GM23338 (cell line): ENCODE data around the gene P4HTM. TPM values are rescaled to one million over a fixed set of nuclear protein-coding genes. Genes with fewer than 3 reads are reported as not detected.

Experiments
- ATAC-seq: fragments of 200-7000 bp; cut with Tn5 transposase; 3 replicates; pipeline ENCODE4 v1.9.1; 2020
- DNase-seq: peaks from one replicate; pipeline ENCODE4 v3.0.0-alpha.2; 2015; ENCODE audit warnings: low spot score
- H2AFZ ChIP-seq: fragments of 200-600 bp; sonication (generic); 2 replicates; pipeline ENCODE4 v1.8.0; 2016; ENCODE audit warnings: antibody characterized with exemption, mild to moderate bottlenecking, moderate library complexity
- H3F3A ChIP-seq: fragments of 200-600 bp; sonication (generic); replicated peaks from 2 replicates; pipeline ENCODE4 v1.8.0; 2017; ENCODE audit warnings: antibody characterized with exemption, mixed run types, low read depth
- H3K27ac ChIP-seq: fragments of 200-600 bp; sonication (generic); 2 replicates; pipeline ENCODE4 v1.6.1; 2016; ENCODE audit warnings: low read depth
- H3K27me3 ChIP-seq: fragments of 200-600 bp; sonication (generic); 2 replicates; pipeline ENCODE4 v1.8.0; 2016; ENCODE audit warnings: mild to moderate bottlenecking, mixed run types, moderate library complexity; ENCODE audit not compliant: insufficient read depth
- H3K36me3 ChIP-seq: fragments of 200-600 bp; sonication (generic); 2 replicates; pipeline ENCODE4 v1.8.0; 2016; ENCODE audit warnings: mild to moderate bottlenecking; ENCODE audit not compliant: insufficient read depth
- H3K4me1 ChIP-seq: fragments of 200-600 bp; sonication (generic); 2 replicates; pipeline ENCODE4 v1.8.0; 2016; ENCODE audit warnings: mild to moderate bottlenecking, moderate library complexity; ENCODE audit not compliant: insufficient read depth
- H3K4me2 ChIP-seq: fragments of 200-600 bp; sonication (generic); 2 replicates; pipeline ENCODE4 v1.7.1; 2017; ENCODE audit warnings: mixed run types
- H3K4me3 ChIP-seq: fragments of 200-600 bp; sonication (generic); 2 replicates; pipeline ENCODE4 v1.6.1; 2016; ENCODE audit warnings: mixed run types
- H3K79me2 ChIP-seq: fragments of 200-600 bp; sonication (generic); replicated peaks from 2 replicates; pipeline ENCODE4 v1.8.0; 2017; ENCODE audit warnings: mild to moderate bottlenecking; ENCODE audit not compliant: insufficient read depth
- H3K9me2 ChIP-seq: fragments of 200-600 bp; sonication (generic); 2 replicates; pipeline ENCODE4 v1.8.0; 2017; ENCODE audit not compliant: insufficient read depth
- H4K20me1 ChIP-seq: fragments of 200-600 bp; sonication (generic); replicated peaks from 2 replicates; pipeline ENCODE4 v1.8.0; 2017; ENCODE audit warnings: mild to moderate bottlenecking; ENCODE audit not compliant: insufficient read depth
- H3K27ac Mint-ChIP-seq: 2 replicates; pipeline ENCODE4 v1.8.0; 2020; ENCODE audit warnings: inconsistent platforms, mild to moderate bottlenecking, moderate library complexity, mixed read lengths
- H3K27me3 Mint-ChIP-seq: 3 replicates; pipeline ENCODE4 v1.8.0; 2022; ENCODE audit warnings: low read depth, mild to moderate bottlenecking, moderate library complexity, mixed read lengths, inconsistent platforms; ENCODE audit not compliant: insufficient read depth, poor library complexity
- H3K36me3 Mint-ChIP-seq: 3 replicates; pipeline ENCODE4 v1.8.0; 2021; ENCODE audit warnings: low read depth, mild to moderate bottlenecking, inconsistent platforms, moderate library complexity, mixed read lengths
- H3K4me1 Mint-ChIP-seq: 3 replicates; pipeline ENCODE4 v1.8.0; 2020; ENCODE audit warnings: mild to moderate bottlenecking, inconsistent platforms, mixed read lengths
- H3K4me3 Mint-ChIP-seq: 3 replicates; pipeline ENCODE4 v1.8.0; 2021; ENCODE audit warnings: moderate library complexity, mild to moderate bottlenecking, inconsistent platforms, mixed read lengths
- H3K9me3 Mint-ChIP-seq: 3 replicates; pipeline ENCODE4 v1.8.0; 2020; ENCODE audit warnings: moderate library complexity, mild to moderate bottlenecking, inconsistent platforms, mixed read lengths
- CREB1 ChIP-seq: fragments of 250-450 bp; sonication (Bioruptor Pico); IDR thresholded peaks from 2 replicates; pipeline ENCODE4 v1.5.0; 2020; ENCODE audit warnings: low read depth, mild to moderate bottlenecking, moderate library complexity
- EZH2phosphoT487 ChIP-seq: fragments of 200-600 bp; sonication (generic); IDR thresholded peaks from one replicate; pipeline ENCODE4 v1.8.1; 2018; ENCODE audit warnings: antibody characterized with exemption; ENCODE audit not compliant: unreplicated experiment
- POLR2AphosphoS5 ChIP-seq: IDR thresholded peaks from 2 replicates; pipeline ENCODE4 v1.6.1; 2016; ENCODE audit warnings: antibody characterized with exemption, low read depth
- polyA plus RNA-seq: library from polyadenylated mRNA; unstranded; fragments of >200 nt; fragmentation: Nextera tagmentation; extraction: Ambion mirVana; gene quantifications from 2 replicates; pipeline ENCODE4 v1.2.1, GENCODE V29; 2016
- total RNA-seq: library from RNA; depleted of rRNA; stranded (reverse); fragments of >200 nt; shearing (Covaris generic); gene quantifications from 2 replicates; pipeline ENCODE4 v1.2.3, GENCODE V29; 2014
- TF ChIP-seq, protein P1 (sequence below): fragments of 250-450 bp; sonication (Bioruptor Pico); IDR thresholded peaks from 2 replicates; pipeline ENCODE4 v1.5.0; 2020; ENCODE audit warnings: mild to moderate bottlenecking, moderate library complexity
- TF ChIP-seq, protein P2 (sequence below): IDR thresholded peaks from 2 replicates; pipeline ENCODE4 v1.6.1; 2016; ENCODE audit warnings: antibody characterized with exemption
- TF ChIP-seq, protein P3 (sequence below): IDR thresholded peaks from one replicate; pipeline ENCODE4 v1.6.1; 2018; ENCODE audit warnings: antibody characterized with exemption; ENCODE audit not compliant: unreplicated experiment

Gene P4HTM
- total and polyA plus RNA-seq, 2 experiments from 2014 or later, result 15.9 to 28.7 TPM

DNA sequence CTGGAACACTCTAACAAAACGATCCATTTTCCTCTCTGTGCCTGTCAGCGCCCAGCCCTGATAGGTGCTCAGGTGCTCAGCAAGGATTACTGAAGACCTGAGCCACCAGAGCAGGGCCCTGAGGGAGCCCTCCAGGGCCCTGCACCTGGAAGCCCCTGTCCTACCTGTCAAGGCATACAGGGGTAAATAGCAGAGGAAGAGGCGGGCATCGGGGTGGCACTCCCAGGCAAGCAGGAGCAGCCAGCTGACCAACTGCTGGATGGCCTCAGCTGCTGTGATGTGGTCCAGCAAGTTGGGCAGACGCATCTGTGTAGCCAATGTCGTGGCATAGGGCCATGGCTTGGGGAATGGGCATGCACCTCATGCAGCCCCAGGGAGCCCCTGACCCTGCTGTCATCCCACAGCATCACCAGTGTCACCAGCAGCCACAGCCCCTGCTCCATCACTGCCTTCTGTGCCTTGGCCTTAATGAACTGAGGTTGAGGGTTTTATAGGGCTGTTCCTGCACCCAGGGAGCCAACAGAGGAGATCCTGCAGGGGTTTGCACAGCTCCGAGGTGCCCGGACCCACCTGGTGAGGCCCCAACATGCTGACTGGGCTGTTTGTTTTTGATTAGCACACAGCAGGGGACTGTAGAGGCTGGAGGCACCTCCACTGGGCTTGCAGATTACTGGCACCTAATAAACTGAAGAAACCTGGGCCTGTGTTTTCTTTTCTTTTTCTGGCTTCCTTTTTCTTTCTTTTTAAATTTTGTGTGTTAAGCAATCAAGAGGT is 9.2 kb downstream of the P4HTM start:
- Histone ChIP-seq H3K36me3 (no peaks in the 10 kb centered on the region), H3K4me3 (0 out of 2 replicates have a peak overlapping the region, but pooled peaks have one; percentile 20), H3K9me2 (no peaks in the 10 kb centered on the region; the same call in 1 of the 2 replicates), H3F3A (no peaks in the 10 kb centered on the region), H3K4me2 (peak overlapping the region; percentile 66), H3K79me2 (no peaks in the 10 kb centered on the region), H4K20me1 (no peaks in the 10 kb centered on the region; the same call in 1 of the 2 replicates), H3K27ac (no peak overlapping the region), H3K27me3 (no peaks in the 10 kb centered on the region), H3K4me1 (peaks cover 10% of the 10 kb centered on the region), H2AFZ (no peak overlapping the region)
- Mint-ChIP-seq H3K9me3 (no peaks in the 10 kb centered on the region), H3K36me3 (peaks cover 9% of the 10 kb centered on the region), H3K4me3 (peak overlapping the region; percentile 32; the same call in 2 of the 3 replicates), H3K4me1 (peaks cover 23% of the 10 kb centered on the region), H3K27me3 (peaks cover 11% of the 10 kb centered on the region), H3K27ac (0 out of 2 replicates have a peak overlapping the region, but pooled peaks have one; percentile 6)
- TF ChIP-seq, protein P1, sequence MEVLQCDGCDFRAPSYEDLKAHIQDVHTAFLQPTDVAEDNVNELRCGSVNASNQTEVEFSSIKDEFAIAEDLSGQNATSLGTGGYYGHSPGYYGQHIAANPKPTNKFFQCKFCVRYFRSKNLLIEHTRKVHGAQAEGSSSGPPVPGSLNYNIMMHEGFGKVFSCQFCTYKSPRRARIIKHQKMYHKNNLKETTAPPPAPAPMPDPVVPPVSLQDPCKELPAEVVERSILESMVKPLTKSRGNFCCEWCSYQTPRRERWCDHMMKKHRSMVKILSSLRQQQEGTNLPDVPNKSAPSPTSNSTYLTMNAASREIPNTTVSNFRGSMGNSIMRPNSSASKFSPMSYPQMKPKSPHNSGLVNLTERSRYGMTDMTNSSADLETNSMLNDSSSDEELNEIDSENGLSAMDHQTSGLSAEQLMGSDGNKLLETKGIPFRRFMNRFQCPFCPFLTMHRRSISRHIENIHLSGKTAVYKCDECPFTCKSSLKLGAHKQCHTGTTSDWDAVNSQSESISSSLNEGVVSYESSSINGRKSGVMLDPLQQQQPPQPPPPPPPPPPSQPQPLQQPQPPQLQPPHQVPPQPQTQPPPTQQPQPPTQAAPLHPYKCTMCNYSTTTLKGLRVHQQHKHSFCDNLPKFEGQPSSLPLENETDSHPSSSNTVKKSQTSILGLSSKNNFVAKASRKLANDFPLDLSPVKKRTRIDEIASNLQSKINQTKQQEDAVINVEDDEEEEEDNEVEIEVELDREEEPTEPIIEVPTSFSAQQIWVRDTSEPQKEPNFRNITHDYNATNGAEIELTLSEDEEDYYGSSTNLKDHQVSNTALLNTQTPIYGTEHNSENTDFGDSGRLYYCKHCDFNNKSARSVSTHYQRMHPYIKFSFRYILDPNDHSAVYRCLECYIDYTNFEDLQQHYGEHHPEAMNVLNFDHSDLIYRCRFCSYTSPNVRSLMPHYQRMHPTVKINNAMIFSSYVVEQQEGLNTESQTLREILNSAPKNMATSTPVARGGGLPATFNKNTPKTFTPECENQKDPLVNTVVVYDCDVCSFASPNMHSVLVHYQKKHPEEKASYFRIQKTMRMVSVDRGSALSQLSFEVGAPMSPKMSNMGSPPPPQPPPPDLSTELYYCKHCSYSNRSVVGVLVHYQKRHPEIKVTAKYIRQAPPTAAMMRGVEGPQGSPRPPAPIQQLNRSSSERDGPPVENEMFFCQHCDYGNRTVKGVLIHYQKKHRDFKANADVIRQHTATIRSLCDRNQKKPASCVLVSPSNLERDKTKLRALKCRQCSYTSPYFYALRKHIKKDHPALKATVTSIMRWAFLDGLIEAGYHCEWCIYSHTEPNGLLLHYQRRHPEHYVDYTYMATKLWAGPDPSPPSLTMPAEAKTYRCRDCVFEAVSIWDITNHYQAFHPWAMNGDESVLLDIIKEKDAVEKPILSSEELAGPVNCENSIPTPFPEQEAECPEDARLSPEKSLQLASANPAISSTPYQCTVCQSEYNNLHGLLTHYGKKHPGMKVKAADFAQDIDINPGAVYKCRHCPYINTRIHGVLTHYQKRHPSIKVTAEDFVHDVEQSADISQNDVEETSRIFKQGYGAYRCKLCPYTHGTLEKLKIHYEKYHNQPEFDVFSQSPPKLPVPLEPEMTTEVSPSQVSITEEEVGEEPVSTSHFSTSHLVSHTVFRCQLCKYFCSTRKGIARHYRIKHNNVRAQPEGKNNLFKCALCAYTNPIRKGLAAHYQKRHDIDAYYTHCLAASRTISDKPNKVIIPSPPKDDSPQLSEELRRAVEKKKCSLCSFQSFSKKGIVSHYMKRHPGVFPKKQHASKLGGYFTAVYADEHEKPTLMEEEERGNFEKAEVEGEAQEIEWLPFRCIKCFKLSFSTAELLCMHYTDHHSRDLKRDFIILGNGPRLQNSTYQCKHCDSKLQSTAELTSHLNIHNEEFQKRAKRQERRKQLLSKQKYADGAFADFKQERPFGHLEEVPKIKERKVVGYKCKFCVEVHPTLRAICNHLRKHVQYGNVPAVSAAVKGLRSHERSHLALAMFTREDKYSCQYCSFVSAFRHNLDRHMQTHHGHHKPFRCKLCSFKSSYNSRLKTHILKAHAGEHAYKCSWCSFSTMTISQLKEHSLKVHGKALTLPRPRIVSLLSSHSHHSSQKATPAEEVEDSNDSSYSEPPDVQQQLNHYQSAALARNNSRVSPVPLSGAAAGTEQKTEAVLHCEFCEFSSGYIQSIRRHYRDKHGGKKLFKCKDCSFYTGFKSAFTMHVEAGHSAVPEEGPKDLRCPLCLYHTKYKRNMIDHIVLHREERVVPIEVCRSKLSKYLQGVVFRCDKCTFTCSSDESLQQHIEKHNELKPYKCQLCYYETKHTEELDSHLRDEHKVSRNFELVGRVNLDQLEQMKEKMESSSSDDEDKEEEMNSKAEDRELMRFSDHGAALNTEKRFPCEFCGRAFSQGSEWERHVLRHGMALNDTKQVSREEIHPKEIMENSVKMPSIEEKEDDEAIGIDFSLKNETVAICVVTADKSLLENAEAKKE (CRISPR knock-in tag), result no peak
- TF ChIP-seq EZH2phosphoT487 (no peak), POLR2AphosphoS5 (no peak), CREB1 (CRISPR knock-in tag) (no peak)
- TF ChIP-seq, protein P2, sequence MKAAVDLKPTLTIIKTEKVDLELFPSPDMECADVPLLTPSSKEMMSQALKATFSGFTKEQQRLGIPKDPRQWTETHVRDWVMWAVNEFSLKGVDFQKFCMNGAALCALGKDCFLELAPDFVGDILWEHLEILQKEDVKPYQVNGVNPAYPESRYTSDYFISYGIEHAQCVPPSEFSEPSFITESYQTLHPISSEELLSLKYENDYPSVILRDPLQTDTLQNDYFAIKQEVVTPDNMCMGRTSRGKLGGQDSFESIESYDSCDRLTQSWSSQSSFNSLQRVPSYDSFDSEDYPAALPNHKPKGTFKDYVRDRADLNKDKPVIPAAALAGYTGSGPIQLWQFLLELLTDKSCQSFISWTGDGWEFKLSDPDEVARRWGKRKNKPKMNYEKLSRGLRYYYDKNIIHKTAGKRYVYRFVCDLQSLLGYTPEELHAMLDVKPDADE, result no peak
- TF ChIP-seq, protein P3, sequence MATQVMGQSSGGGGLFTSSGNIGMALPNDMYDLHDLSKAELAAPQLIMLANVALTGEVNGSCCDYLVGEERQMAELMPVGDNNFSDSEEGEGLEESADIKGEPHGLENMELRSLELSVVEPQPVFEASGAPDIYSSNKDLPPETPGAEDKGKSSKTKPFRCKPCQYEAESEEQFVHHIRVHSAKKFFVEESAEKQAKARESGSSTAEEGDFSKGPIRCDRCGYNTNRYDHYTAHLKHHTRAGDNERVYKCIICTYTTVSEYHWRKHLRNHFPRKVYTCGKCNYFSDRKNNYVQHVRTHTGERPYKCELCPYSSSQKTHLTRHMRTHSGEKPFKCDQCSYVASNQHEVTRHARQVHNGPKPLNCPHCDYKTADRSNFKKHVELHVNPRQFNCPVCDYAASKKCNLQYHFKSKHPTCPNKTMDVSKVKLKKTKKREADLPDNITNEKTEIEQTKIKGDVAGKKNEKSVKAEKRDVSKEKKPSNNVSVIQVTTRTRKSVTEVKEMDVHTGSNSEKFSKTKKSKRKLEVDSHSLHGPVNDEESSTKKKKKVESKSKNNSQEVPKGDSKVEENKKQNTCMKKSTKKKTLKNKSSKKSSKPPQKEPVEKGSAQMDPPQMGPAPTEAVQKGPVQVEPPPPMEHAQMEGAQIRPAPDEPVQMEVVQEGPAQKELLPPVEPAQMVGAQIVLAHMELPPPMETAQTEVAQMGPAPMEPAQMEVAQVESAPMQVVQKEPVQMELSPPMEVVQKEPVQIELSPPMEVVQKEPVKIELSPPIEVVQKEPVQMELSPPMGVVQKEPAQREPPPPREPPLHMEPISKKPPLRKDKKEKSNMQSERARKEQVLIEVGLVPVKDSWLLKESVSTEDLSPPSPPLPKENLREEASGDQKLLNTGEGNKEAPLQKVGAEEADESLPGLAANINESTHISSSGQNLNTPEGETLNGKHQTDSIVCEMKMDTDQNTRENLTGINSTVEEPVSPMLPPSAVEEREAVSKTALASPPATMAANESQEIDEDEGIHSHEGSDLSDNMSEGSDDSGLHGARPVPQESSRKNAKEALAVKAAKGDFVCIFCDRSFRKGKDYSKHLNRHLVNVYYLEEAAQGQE, result no peak
- ATAC-seq (peak; percentile 47), DNase-seq (no peak)
